Heart right ventricle (tissue), 16 donors: ENCODE measurements around the gene RASD1. TPM values are rescaled to one million over a fixed set of nuclear protein-coding genes. Genes with fewer than 3 reads are reported as not detected.

Source experiments
- ATAC-seq, 8 donors: fragments of 200-7000 bp; cut with Tn5 transposase; one replicate each; pipeline ENCODE4 v1.9.1; 2020; ENCODE audit warnings: mild to moderate bottlenecking in 8 of 8, moderate library complexity in 8 of 8, moderate number of reproducible peaks in 1 of 8
- DNase-seq, 2 donors: peaks; one replicate each; pipeline ENCODE4 v3.0.0-alpha.2; 2020
- H3K27ac ChIP-seq, 10 donors: fragments of 200-600 bp; sonication (generic) in 2 of 10; one replicate each; pipeline versions ENCODE4 v1.5.0 to v1.8.0; 2020 to 2022; ENCODE audit warnings: mild to moderate bottlenecking in 3 of 10
- H3K27me3 ChIP-seq, 7 donors: fragments of 200-600 bp; one replicate each; pipeline ENCODE4 v1.8.0; 2021 to 2022; ENCODE audit warnings: mild to moderate bottlenecking in 2 of 7
- H3K36me3 ChIP-seq, 9 donors: fragments of 200-600 bp; sonication (generic) in 1 of 9; one replicate each; pipeline versions ENCODE4 v1.5.0 to v1.8.0; 2020 to 2022; ENCODE audit warnings: mild to moderate bottlenecking in 2 of 9
- H3K4me1 ChIP-seq, 9 donors: fragments of 200-600 bp; sonication (generic) in 1 of 9; one replicate each; pipeline versions ENCODE4 v1.5.0 to v1.8.0; 2020 to 2022; ENCODE audit warnings: mild to moderate bottlenecking in 4 of 9
- H3K4me3 ChIP-seq, 10 donors: fragments of 200-600 bp; sonication (generic) in 2 of 10; one replicate each; pipeline versions ENCODE4 v1.5.0 to v1.8.0; 2020 to 2022; ENCODE audit warnings: mild to moderate bottlenecking in 7 of 10, moderate library complexity in 2 of 10
- H3K9me3 ChIP-seq, 11 donors: fragments of 200-600 bp in 10 of 11; sonication (generic) in 2 of 11; one replicate each; pipeline versions ENCODE4 v1.5.0 to v1.8.0; 2013 to 2022; ENCODE audit warnings: mild to moderate bottlenecking in 2 of 11, control low read depth in 1 of 11, moderate library complexity in 1 of 11
- WGBS, 2 donors: extraction: QIAGEN DNeasy Blood & Tissue Kit; methylation state at CpG; one replicate each; pipeline ENCODE4 v1.1.7; 2013; ENCODE audit warnings: inconsistent platforms in 1 of 2; 5-methylcytosine and 5-hydroxymethylcytosine counted together
- intact Hi-C, 10 donors: fragments of 100-400 bp; cut with DNase I; formaldehyde crosslinking; loops; one replicate each; pipeline versions ENCODE4 v1.11.1 to v1.14.2; 2022
- polyA plus RNA-seq, 2 donors: library from polyadenylated mRNA; stranded (reverse); fragments of 200-250 nt; gene quantifications; one replicate each; pipeline ENCODE4 v1.2.3, GENCODE V29; 2013
- total RNA-seq, 10 donors: library from RNA; stranded (reverse); fragmentation: NEBNext Ultra II Directional in 3 of 10; extraction: Animal tissue kit (Norgen Biotek cat#: 25700) in 3 of 10; gene quantifications; one replicate each; pipeline versions ENCODE4 v1.2.1 to v1.2.4, GENCODE V29; 2021 to 2023
- TF ChIP-seq, protein P1 (sequence below), 9 donors: fragments of 200-600 bp; sonication (generic) in 2 of 9; IDR thresholded peaks; one replicate each; pipeline versions ENCODE4 v1.5.0 to v1.8.0; 2021 to 2022; ENCODE audit warnings: antibody characterized with exemption in 9 of 9, mild to moderate bottlenecking in 5 of 9, moderate library complexity in 1 of 9
- donor health status: Arrhythmogenic right ventricular cardiomyopathy.
- donor health status: ischemic (EF 13 %, LVEDD 7.1; RV severe dilation, severe dysfunction).
- donor health status: healthy with polysubstance abuse.
- donor health status: DM: no; HTN: yes; CAD: no.
- donor health status: DM: no; HTN: no; CAD: no.
- donor health status: ischemic (EF 25% LVEDD 6.9; RV normal size, moderate dysfunction).
- donor health status: ischemic (EF 25% LVEDD 5.7; RV mildly dilated, moderate dysfunction).
- donor health status: healthy.
- donor health status: DM: yes; HTN: yes; CAD: no.
- donor health status: Ischemic cardiomyopathy.
- donor health status: ischemic (EF 35%, LVEDD 5.7; RV mildly dilated, moderate dysfunction).
- donor health status: nonischemic (EF 11% LVEDD 7.7; RV severe dilation, severe dysfunction).
- donor health status: DM: yes; HTN: yes; CAD: no.
- donor health status: PGD.
- donor health status: ischemic (EF 29% LVEDD 5.4; RV normal size, mild dysfunction).
- donor health status: nonischemic (EF 23%, LVEDD 6.1; RV moderate dilation, normal function).

RASD1 gene
- total and polyA plus RNA-seq, 12 donors = 2.2 to 85.8 (median 11.5) TPM

DNA sequence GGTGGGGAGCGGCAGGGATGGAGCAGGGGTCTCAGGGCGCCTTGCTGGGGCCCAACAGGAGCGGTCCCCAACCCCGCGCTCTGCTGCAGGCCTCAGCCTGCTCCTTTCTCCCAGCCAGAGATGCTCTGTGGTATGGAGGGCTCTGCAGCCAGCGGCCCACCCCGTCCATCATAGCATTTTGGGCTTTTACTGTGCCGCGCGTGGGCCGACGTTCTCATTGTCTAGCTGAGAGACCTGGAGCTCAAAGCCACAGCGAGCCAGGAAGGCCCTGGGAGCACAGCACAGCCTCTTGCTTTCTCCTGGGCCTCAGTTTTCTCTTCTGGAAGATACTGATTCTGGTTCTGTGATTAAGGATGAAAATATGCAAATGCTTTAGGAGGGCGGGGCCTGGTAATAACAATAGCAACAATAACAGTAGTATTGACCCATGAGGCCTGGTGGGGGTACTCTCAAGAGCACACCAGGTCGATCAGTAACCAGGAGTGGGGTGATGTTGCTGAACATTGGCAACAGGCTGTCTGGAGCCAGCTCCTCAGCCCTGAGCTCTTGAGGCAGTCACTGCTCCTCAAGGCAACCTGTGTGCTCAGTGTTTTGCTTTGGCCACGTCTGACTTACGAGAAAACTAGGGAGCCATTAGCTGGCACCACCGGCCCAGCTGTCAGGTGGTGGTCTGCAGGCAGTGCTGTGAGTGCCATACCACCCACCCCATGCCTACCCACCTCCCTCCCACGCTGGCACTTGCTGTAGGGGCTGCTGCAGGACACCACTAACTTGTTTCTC lies 1.1 kb upstream of the RASD1 start:
- peaks cover 9 to 46% (median 35%) of the 10 kb centered on the region in 9 donors for H3K4me1 ChIP-seq
- peaks cover 0 to 22% (median 0%) of the 10 kb centered on the region in 7 donors for H3K27me3 ChIP-seq
- H3K36me3 ChIP-seq = peaks cover 0 to 8% (median 5%) of the 10 kb centered on the region in 9 donors
- peak overlapping the region in 9 of 10 donors; percentile 83 to 97 (median 91) for H3K27ac ChIP-seq
- no peak for DNase-seq
- ATAC-seq = no peak
- TF ChIP-seq, protein P1, sequence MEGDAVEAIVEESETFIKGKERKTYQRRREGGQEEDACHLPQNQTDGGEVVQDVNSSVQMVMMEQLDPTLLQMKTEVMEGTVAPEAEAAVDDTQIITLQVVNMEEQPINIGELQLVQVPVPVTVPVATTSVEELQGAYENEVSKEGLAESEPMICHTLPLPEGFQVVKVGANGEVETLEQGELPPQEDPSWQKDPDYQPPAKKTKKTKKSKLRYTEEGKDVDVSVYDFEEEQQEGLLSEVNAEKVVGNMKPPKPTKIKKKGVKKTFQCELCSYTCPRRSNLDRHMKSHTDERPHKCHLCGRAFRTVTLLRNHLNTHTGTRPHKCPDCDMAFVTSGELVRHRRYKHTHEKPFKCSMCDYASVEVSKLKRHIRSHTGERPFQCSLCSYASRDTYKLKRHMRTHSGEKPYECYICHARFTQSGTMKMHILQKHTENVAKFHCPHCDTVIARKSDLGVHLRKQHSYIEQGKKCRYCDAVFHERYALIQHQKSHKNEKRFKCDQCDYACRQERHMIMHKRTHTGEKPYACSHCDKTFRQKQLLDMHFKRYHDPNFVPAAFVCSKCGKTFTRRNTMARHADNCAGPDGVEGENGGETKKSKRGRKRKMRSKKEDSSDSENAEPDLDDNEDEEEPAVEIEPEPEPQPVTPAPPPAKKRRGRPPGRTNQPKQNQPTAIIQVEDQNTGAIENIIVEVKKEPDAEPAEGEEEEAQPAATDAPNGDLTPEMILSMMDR (IDR thresholded peaks at IDR 0.05) = peak in 6 of 9 donors; percentile 1 to 36 (median 10)
- H3K4me3 ChIP-seq = peak overlapping the region in 9 of 10 donors; percentile 48 to 75 (median 68)
- WGBS, 2 donors = 45 to 49% methylated on average over 17 to 19 of the region's 19 CpGs
- no peaks in the 10 kb centered on the region for H3K9me3 ChIP-seq
- intact Hi-C loops = loop anchor here (2.0 to 10.0 kb wide), 11 partner anchors 54 to 148 kb away; no protein-coding TSS in a partner anchor

DNA sequence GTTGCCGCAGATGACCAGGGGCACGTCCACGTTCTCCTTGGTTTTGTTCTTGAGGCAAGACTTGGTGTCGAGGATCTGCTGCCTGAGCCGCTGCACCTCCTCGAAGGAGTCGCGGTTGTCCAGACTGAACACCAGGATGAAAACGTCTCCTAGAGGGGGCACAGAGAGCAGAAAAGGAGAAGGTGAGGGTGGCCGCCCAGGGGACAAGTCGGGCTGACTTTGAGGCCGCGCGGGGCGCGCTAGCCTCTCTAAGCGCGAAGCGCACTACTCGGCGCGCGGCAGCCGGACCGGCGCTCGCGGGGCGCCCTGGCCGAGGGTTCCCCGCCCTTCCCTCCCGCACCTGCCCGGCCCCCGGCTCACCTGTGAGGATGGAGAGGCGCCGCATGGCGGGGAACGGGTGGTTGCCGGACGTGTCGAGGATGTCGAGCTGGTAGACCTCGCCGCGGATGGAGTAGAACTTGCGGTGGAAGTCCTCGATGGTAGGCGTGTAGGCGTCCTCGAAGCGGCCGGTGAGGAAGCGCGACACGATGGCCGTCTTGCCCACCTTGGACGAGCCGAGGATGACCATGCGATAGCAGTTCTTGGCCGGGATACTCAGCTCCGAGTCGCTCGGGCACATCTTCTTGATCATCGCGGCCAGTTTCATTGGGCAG lies 533 bp downstream of the RASD1 start:
- 1% methylated on average over 57 to 65 of the region's 65 CpGs for WGBS, 2 donors
- intact Hi-C loops = loop anchor here (1.0 to 10.0 kb wide), 16 partner anchors 19 to 149 kb away; partner anchors contain the start of gene MED9 (in 1 of the 10)
- Histone ChIP-seq H3K4me3 (peak overlapping the region; percentile 38 to 75 (median 66)), H3K4me1 (peaks cover 9 to 62% (median 47%) of the 10 kb centered on the region in 9 donors), H3K36me3 (peaks cover 0 to 23% (median 15%) of the 10 kb centered on the region in 9 donors), H3K27ac (peak overlapping the region; percentile 56 to 97 (median 90)), H3K9me3 (no peaks in the 10 kb centered on the region), H3K27me3 (peaks cover 0 to 22% (median 0%) of the 10 kb centered on the region in 7 donors)
- TF ChIP-seq, protein P1 (IDR thresholded peaks at IDR 0.05) = no peak
- DNase-seq (peak in 1 of 2 donors; percentile 41), ATAC-seq (peak in 4 of 8 donors; percentile 0 to 18 (median 4))

DNA sequence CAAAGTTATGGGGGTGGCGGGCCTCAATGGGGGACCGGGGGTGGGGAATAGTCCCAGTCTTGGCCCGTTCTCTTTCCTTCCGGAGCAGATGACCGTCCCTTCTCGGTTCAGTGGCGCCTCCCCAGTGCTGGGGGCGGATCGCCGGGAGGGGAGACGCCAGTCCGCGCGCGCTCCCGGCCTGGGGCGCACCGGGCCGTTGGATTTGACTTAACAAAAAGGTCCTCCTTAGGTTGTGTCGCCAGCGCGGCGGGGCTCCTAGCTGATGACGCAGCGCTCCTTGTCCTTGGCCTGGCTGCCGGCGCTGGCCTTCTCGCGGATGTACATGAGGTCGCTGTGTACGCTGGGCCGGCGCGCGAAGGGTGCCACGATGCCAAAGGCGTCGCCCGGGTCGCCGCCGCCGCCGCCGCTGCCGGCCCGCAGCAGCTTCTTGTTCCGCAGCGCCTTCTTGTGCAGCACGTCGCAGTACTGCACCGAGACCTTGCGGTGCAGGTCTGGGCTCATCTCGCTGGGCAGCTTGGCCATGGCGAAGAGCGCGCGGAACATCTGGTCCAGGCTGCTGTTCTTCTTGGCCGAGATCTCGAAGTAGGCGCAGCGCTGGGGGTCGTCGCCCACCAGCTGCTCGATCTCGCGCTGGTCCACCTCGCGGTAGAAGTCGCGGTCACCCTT lies 1.2 kb downstream of the RASD1 start:
- Histone ChIP-seq H3K27ac (peak overlapping the region; percentile 56 to 97 (median 90)), H3K4me3 (peak overlapping the region; percentile 38 to 75 (median 66)), H3K9me3 (no peaks in the 10 kb centered on the region), H3K27me3 (peaks cover 0 to 22% (median 0%) of the 10 kb centered on the region in 7 donors), H3K4me1 (peaks cover 9 to 67% (median 47%) of the 10 kb centered on the region in 9 donors), H3K36me3 (peaks cover 0 to 29% (median 15%) of the 10 kb centered on the region in 9 donors)
- DNase-seq = peak; percentile 45 to 64
- TF ChIP-seq, protein P1 (IDR thresholded peaks at IDR 0.05) = peak in 1 of 9 donors; percentile 8
- 2% methylated on average over 60 to 71 of the region's 71 CpGs for WGBS, 2 donors
- intact Hi-C loops = loop anchor here (2.0 to 10.0 kb wide), 9 partner anchors 18 to 150 kb away; partner anchors contain the start of gene MED9 (in 1 of the 10)
- peak; percentile 2 to 13 (median 6) for ATAC-seq
